OCI-LY3 (cell line): ENCODE measurements around the gene PSME4.

Source experiments
- CTCF ChIP-seq: fragments of 200-600, 300-600 bp; sonication (generic); IDR thresholded peaks from 2 replicates; pipeline ENCODE4 v1.5.1; 2014; ENCODE audit warnings: antibody characterized with exemption, low read length, low read depth
- EZH2phosphoT487 ChIP-seq: fragments of 200-600 bp; shearing (Covaris generic); IDR thresholded peaks from 2 replicates; pipeline ENCODE4 v1.6.1; 2018; ENCODE audit warnings: antibody characterized with exemption, mixed run types, low read depth

GRCh38 chr2:53987336-53987921 lies 16.6 kb upstream of the PSME4 start:
- no peak for TF ChIP-seq CTCF
- no peak for TF ChIP-seq EZH2phosphoT487
